ENCODE data around the gene DNAJB6.

The DNAJB6 gene

GRCh38 chr7:157404845-157405481, 68.2 kb downstream of the DNAJB6 start:
- no peaks in the 10 kb centered on the region for H3K4me1 ChIP-seq (ENCODE audit: low read length)
- H3K27ac ChIP-seq (ENCODE audit: low read length), result no peak overlapping the region
- peaks cover 4% of the 10 kb centered on the region for H3K36me3 ChIP-seq (replicated peaks; ENCODE audit: low read depth, low read length)
- no peak overlapping the region for H2AFZ ChIP-seq (ENCODE audit: low read depth, low read length)
- H3K27me3 ChIP-seq (ENCODE audit: low read depth, low read length), result no peaks in the 10 kb centered on the region
- no peak overlapping the region for H3K9ac ChIP-seq (ENCODE audit: low read length)
- H3K4me3 ChIP-seq (ENCODE audit: low read length), result no peak overlapping the region
- no peaks in the 10 kb centered on the region for H4K20me1 ChIP-seq (ENCODE audit: insufficient read depth, low read length)
- H3K9me3 ChIP-seq (ENCODE audit: insufficient read depth, low read length), result no peaks in the 10 kb centered on the region
- TF ChIP-seq CTCF (IDR thresholded peaks at IDR 0.05; ENCODE audit: low read depth, low read length) (no peak), EZH2phosphoT487 (IDR thresholded peaks at IDR 0.05; ENCODE audit: low read depth) (no peak)
- H3K79me2 ChIP-seq (ENCODE audit: low read length), result no peaks in the 10 kb centered on the region
- H3K4me2 ChIP-seq (ENCODE audit: low read length), result no peak overlapping the region

GRCh38 chr7:157405501-157405900, 68.7 kb downstream of the DNAJB6 start:
- no peak for TF ChIP-seq CTCF (IDR thresholded peaks at IDR 0.05; ENCODE audit: low read depth, low read length)
- no peak for TF ChIP-seq EZH2phosphoT487 (IDR thresholded peaks at IDR 0.05; ENCODE audit: low read depth)
- H3K27me3 ChIP-seq (ENCODE audit: low read depth, low read length), result no peaks in the 10 kb centered on the region
- no peaks in the 10 kb centered on the region for H3K4me1 ChIP-seq (ENCODE audit: low read length)
- H4K20me1 ChIP-seq (ENCODE audit: insufficient read depth, low read length), result no peaks in the 10 kb centered on the region
- no peak overlapping the region for H3K4me2 ChIP-seq (ENCODE audit: low read length)
- H3K79me2 ChIP-seq (ENCODE audit: low read length), result no peaks in the 10 kb centered on the region
- no peak overlapping the region for H3K4me3 ChIP-seq (ENCODE audit: low read length)
- H2AFZ ChIP-seq (ENCODE audit: low read depth, low read length), result no peak overlapping the region
- H3K9ac ChIP-seq (ENCODE audit: low read length), result no peak overlapping the region
- no peaks in the 10 kb centered on the region for H3K36me3 ChIP-seq (replicated peaks; ENCODE audit: low read depth, low read length)
- H3K9me3 ChIP-seq (ENCODE audit: insufficient read depth, low read length), result no peaks in the 10 kb centered on the region
- no peak overlapping the region for H3K27ac ChIP-seq (ENCODE audit: low read length)

GRCh38 chr7:157405914-157406810, 69.4 kb downstream of the DNAJB6 start:
- Histone ChIP-seq H3K4me1 (ENCODE audit: low read length) (no peaks in the 10 kb centered on the region), H3K36me3 (replicated peaks; ENCODE audit: low read depth, low read length) (no peaks in the 10 kb centered on the region), H2AFZ (ENCODE audit: low read depth, low read length) (no peak overlapping the region), H3K9ac (ENCODE audit: low read length) (no peak overlapping the region), H3K4me2 (ENCODE audit: low read length) (no peak overlapping the region), H3K27me3 (ENCODE audit: low read depth, low read length) (no peaks in the 10 kb centered on the region), H3K79me2 (ENCODE audit: low read length) (no peaks in the 10 kb centered on the region), H4K20me1 (ENCODE audit: insufficient read depth, low read length) (no peaks in the 10 kb centered on the region), H3K27ac (ENCODE audit: low read length) (no peak overlapping the region), H3K4me3 (ENCODE audit: low read length) (no peak overlapping the region), H3K9me3 (ENCODE audit: insufficient read depth, low read length) (no peaks in the 10 kb centered on the region)
- TF ChIP-seq EZH2phosphoT487 (IDR thresholded peaks at IDR 0.05; ENCODE audit: low read depth), result no peak
- no peak for TF ChIP-seq CTCF (IDR thresholded peaks at IDR 0.05; ENCODE audit: low read depth, low read length)

- Histone ChIP-seq H3K9ac (ENCODE audit: low read length) (no peak overlapping the region), H4K20me1 (ENCODE audit: insufficient read depth, low read length) (no peaks in the 10 kb centered on the region), H3K4me3 (ENCODE audit: low read length) (no peak overlapping the region), H3K27ac (ENCODE audit: low read length) (no peak overlapping the region), H3K4me2 (ENCODE audit: low read length) (no peak overlapping the region), H3K79me2 (ENCODE audit: low read length) (no peaks in the 10 kb centered on the region), H3K9me3 (ENCODE audit: insufficient read depth, low read length) (no peaks in the 10 kb centered on the region), H3K4me1 (ENCODE audit: low read length) (no peaks in the 10 kb centered on the region), H3K36me3 (replicated peaks; ENCODE audit: low read depth, low read length) (no peaks in the 10 kb centered on the region), H2AFZ (ENCODE audit: low read depth, low read length) (no peak overlapping the region), H3K27me3 (ENCODE audit: low read depth, low read length) (no peaks in the 10 kb centered on the region)
- TF ChIP-seq CTCF (IDR thresholded peaks at IDR 0.05; ENCODE audit: low read depth, low read length) (no peak), EZH2phosphoT487 (IDR thresholded peaks at IDR 0.05; ENCODE audit: low read depth) (no peak)
Observed at GRCh38 chr7:157406971-157407370, 70.2 kb downstream of the DNAJB6 start.
